Fibroblast of villous mesenchyme (primary cell): ENCODE measurements around the gene SCUBE1. TPM values are rescaled to one million over a fixed set of nuclear protein-coding genes. Genes with fewer than 3 reads are reported as not detected.

ENCODE experiments used
- DNase-seq: peaks from one replicate; pipeline ENCODE4 v3.0.0-alpha.2; 2010; ENCODE audit warnings: low read depth
- H3K4me3 ChIP-seq: 2 replicates; pipeline ENCODE4 v1.5.1; 2011; ENCODE audit warnings: low read depth, mild to moderate bottlenecking, low read length
- CTCF ChIP-seq: IDR thresholded peaks from 2 replicates; pipeline ENCODE4 v1.5.1; 2012; ENCODE audit warnings: low read depth, mild to moderate bottlenecking, low read length; ENCODE audit not compliant: insufficient read depth
- total RNA-seq: library from RNA; depleted of rRNA; stranded (reverse); fragments of >200 nt; gene quantifications from 2 replicates; pipeline ENCODE4 v1.2.3, GENCODE V29; 2012

Gene SCUBE1
- total RNA-seq, 1 donor, result not detected

GRCh38 chr22:43172191-43172590 lies 171.0 kb downstream of the SCUBE1 start:
- no peak overlapping the region for H3K4me3 ChIP-seq
- no peak for TF ChIP-seq CTCF
- no peak for DNase-seq

GRCh38 chr22:43171607-43172006 lies 171.6 kb downstream of the SCUBE1 start:
- TF ChIP-seq CTCF, result no peak
- DNase-seq, result no peak
- no peak overlapping the region for H3K4me3 ChIP-seq

- no peak for DNase-seq
- no peak overlapping the region for H3K4me3 ChIP-seq
- no peak for TF ChIP-seq CTCF
These were observed 172.1 kb downstream of the SCUBE1 start for GRCh38 chr22:43171019-43171491.

GRCh38 chr22:43170131-43170480 lies 173.1 kb downstream of the SCUBE1 start:
- TF ChIP-seq CTCF, result no peak
- no peak overlapping the region for H3K4me3 ChIP-seq
- no peak for DNase-seq

- DNase-seq, result no peak
- H3K4me3 ChIP-seq, result no peak overlapping the region
- no peak for TF ChIP-seq CTCF
These were observed 173.7 kb downstream of the SCUBE1 start for GRCh38 chr22:43169310-43170130.

- DNase-seq, result peak; percentile 28
- H3K4me3 ChIP-seq, result no peak overlapping the region
- TF ChIP-seq CTCF, result no peak
These were observed 174.5 kb downstream of the SCUBE1 start for GRCh38 chr22:43168471-43169309.
